Posterior cingulate gyrus (tissue), 11 donors: ENCODE results near the gene SRP68.

ENCODE experiments used
- DNase-seq, 10 donors: peaks; one replicate each; pipeline versions ENCODE4 v3.0.0 to v3.0.0-alpha.2; 2020 to 2021; ENCODE audit warnings: mixed read lengths in 3 of 10
- intact Hi-C: fragments of 100-400 bp; cut with DNase I; formaldehyde crosslinking; loops from one replicate; pipeline ENCODE4 v1.15.1; 2023

Gene SRP68

DNA sequence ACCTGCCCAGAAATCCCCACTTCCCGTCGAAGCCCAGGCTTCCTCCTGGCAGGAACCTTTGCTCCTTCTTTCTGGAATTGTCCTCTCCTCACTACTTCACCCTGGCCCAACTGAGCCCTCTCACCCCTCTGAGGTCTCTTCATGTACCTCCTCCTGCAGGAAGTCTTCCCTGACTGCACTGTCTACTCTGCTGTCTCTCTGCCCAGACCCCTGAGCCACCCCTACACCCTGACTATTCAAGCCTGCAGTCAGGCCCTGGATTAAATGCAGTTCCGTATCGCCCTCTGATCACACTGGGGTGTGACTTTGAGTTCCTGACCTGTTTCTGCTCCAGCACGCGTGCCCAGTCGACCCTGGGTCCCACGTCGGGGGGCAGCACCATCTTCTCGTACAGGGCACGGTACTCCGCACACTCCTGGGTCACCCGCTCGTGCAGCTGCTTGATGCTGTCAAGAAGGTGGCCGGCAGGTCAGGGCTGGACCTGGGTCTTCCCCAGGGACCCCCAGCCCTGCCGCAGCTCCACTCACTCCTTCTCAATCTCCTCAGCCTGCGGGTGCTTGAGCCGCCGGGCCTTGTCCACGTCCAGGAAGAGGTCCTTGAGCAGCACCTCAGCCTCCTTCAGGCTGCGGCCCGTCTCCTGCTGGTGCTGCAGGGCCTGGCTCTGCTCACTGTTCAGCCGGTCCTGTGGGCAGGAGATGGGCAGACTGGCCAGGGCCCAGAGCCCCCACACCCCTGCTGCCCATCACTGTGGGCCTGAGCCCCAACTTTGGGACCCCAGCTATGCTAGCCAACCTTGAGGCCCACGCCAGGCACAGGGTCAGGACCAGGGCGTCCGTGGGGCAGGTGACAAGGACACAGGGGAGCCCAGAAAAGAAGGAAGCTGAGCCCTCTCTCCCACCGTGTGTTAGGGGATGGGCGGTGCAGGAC lies 49.1 kb downstream of the SRP68 start:
- DNase-seq = peak in 1 of 10 donors; percentile 80
- intact Hi-C loops = no loop called here

- DNase-seq = peak in 1 of 10 donors; percentile 75
- intact Hi-C loops = no loop called here
Measured at GRCh38 chr17:76022285-76022684, 50.0 kb downstream of the SRP68 start.

GRCh38 chr17:76019833-76020467 lies 52.4 kb downstream of the SRP68 start:
- DNase-seq = no peak
- intact Hi-C loops = loop anchor here (10.0 kb wide), 1 partner anchor 255 kb away; no protein-coding TSS in a partner anchor

DNA sequence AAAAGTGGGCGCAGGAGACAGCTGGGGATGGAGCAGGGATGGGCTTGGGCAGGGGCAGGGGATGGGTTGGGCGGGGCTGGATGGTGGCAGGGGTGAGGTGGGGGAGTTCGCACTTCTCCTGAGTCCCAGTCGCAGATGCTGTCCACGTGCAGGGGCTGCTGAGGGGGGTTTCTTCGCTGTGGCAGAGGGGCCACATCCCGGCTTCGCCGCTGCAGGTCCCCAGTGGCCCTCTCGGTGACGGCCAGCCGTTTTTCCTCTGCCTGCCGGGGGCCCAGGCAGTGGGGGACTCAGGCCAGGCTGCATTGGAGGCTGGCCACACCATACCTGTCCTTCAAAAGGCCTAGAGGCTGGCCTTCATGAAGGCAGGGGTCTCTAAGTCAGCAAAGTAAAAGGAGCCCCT lies 53.5 kb downstream of the SRP68 start:
- intact Hi-C loops = loop anchor here (10.0 kb wide), 1 partner anchor 256 kb away; no protein-coding TSS in a partner anchor
- DNase-seq = no peak

DNA sequence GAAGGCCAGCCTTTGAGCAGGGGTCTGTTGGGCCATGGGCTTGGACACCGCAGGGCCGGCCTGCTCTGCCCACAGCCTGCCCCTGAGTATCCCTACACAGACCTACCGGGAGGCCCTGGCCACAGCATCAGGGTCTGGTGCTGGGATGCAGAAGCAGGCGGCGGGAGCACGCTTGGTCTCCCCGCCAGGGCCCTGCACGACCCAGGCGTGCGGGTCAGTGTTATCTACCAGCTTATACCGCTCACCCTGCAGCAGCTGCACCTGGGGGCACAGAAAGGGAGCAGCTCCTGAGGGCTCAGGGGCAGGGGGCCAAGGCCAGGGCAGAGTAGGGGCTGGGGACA lies 54.0 kb downstream of the SRP68 start:
- intact Hi-C loops = loop anchor here (10.0 kb wide), 1 partner anchor 256 kb away; no protein-coding TSS in a partner anchor
- DNase-seq = no peak

DNA sequence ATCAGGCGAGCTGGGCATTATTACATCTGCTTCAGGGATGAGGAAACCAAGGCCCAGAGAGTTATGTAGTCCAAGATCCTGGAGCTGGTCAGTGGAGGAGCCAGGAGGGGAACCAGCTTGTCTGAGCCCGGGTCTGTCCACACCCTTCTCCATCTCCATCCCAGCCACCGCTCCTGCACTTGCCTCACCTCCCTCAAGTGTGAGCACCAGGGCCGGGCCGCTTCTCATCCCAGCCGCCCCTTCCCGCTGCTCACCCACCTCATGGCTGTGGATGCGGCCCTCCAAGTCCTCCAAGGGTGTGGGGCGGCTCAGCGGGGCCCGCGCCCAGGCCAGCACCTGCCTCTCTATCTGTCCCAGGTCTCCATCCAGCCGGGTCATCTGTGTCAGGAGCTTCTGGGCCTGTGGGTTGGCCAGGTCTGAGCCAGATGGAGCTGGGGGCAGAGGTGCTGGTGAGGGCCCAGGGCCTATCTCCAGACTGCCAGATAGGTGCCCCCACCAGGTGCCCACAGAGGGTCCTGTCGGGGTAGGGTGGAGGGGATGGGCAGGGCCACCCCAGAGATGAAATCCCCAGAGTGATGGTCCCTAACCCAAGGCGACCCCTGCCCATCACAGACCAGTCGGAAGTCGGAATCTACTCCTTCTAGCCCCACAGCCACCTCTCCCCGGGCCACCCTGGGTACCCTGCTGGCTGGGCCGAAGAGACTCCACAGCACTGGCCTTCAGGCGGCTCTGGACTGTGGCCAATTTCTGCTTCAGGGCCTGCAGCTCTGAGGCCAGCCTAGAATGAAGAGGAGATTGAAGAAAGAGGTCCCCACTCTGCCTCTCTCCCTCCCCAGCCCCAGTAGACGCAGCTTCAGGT lies 54.6 kb downstream of the SRP68 start:
- intact Hi-C loops = loop anchor here (10.0 kb wide), 1 partner anchor 257 kb away; no protein-coding TSS in a partner anchor
- peak in 1 of 10 donors; percentile 76 for DNase-seq

DNA sequence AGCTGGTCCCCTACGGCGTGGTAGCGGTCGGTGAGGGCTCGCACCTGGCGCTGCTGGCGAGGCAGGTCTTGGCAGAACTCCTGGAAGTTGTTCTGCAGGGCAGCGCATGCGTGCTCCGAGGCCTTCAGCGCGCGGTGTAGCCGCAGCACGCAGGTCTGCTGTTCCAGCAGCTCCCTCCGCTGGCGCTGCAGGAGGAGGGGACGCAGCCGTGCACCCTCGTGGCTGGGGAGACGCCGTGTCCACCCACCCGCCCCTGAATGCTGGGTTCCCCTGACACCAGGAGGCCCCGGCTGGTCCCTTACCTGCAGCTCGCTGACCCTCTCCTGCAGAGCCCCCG lies 57.4 kb downstream of the SRP68 start:
- DNase-seq = peak in 1 of 10 donors; percentile 84
- intact Hi-C loops = loop anchor here (10.0 kb wide), 1 partner anchor 260 kb away; no protein-coding TSS in a partner anchor

DNA sequence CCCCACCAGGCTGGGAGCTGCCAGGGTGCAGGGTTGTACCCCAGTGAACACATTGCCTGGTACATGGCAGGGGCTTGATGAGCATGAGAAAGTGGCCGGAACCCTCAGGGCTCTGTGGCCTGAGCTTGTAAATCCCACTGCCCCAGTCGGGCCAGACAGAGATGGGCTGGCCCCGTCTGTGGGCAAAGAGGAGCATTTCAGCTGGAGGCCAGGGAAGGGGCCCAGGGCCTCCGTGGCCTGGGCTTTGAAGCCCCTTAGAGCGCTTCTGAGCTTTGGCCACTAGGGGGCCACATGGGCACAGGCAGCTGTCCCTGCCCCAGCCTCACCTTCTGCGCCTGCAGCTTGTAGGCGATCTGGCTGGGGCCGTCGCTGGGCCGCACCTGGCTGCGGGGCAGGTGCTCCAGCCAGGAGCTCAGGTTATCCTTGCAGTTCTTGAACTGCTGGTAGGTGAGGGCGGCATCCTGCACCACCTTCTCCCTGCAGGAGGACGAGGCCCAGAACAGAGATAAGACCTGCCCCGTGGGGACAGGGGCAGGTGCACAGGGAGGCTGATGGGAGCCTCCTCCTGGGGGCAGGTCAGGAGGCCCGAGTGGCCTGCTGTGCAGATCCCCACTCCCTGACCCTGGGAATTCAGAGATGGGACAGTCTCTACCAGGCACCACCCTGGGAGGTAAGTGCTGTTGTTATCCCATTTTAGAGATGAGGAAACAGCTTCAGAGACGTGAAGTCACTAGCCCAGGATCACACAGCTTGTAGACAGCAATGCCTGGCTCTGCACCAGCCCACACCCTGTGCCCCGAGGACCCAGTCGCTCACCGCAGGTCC lies 58.0 kb downstream of the SRP68 start:
- intact Hi-C loops = loop anchor here (10.0 kb wide), 1 partner anchor 260 kb away; no protein-coding TSS in a partner anchor
- DNase-seq = peak in 8 of 10 donors; percentile 51 to 94 (median 62)

GRCh38 chr17:76013377-76013932 lies 58.9 kb downstream of the SRP68 start:
- intact Hi-C loops = loop anchor here (10.0 kb wide), 1 partner anchor 261 kb away; no protein-coding TSS in a partner anchor
- DNase-seq = peak in 1 of 10 donors; percentile 74

GRCh38 chr17:76011951-76012350 lies 60.4 kb downstream of the SRP68 start:
- intact Hi-C loops = loop anchor here (10.0 kb wide), 1 partner anchor 263 kb away; no protein-coding TSS in a partner anchor
- DNase-seq = no peak

GRCh38 chr17:76009969-76010661 lies 62.2 kb downstream of the SRP68 start:
- peak in 1 of 10 donors; percentile 70 for DNase-seq
- intact Hi-C loops = loop anchor here (10.0 kb wide), 1 partner anchor 265 kb away; no protein-coding TSS in a partner anchor

DNA sequence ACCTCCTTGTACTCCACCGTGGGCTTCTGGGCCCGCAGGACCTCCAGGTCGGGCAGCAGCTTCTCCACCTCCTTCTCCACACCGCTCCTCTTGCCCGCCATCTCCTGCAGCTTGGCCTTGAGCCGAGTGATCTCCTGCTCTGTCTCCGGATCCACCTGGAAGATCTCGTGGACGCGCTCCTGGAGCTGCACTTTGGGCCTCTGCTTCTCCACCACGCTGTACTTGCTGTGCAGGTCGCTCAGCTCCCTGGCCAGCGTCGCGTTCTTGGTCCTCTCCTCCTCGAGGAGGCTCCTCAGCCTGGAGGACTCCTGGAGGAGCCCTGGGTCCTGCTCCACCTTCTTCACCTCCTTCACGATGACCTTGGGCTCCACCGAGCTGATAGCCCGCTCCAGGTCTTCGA lies 62.9 kb downstream of the SRP68 start:
- intact Hi-C loops = no loop called here
- DNase-seq = peak in 1 of 10 donors; percentile 70

DNA sequence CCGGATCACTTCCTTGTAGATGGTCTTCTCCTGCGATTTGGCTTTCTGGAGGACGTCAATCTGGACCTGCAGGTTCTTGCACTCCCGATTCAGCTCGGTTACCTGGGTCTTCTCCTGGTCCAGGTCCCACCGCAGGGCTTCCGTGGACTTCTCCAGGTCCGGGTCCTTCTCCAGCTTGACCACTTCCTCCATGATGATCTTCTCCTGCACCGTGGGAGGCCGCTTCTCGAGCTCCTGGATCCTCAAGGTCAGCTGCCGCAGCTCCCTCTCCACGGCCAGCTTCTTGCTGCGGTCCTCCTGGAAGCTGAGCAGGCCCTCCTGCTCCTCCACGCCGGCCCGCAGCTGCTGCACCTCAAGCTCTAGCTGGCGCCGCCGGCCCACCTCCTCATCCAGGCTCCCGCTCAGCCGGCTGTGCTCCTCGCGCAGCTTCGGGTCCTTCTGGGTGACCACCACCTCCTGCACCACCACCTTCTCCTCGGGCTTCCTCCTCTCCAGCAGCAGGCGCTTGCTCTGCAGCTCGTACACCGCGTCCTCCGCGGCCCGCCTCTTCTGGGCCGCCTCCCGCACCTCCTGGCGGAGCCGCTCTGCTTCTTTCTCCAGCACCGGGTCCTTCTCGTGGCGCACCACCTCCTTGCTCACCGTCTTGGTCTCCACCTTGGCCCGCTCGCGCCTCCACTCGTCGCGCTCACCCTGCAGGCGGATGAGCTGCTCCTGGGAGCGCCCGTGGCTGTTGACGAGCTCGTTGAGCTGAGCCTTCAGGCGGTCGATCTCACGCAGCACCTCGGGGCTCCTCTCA lies 63.5 kb downstream of the SRP68 start:
- DNase-seq = peak in 1 of 10 donors; percentile 84
- intact Hi-C loops = no loop called here

- peak in 1 of 10 donors; percentile 72 for DNase-seq
- intact Hi-C loops = no loop called here
Measured at GRCh38 chr17:76008208-76008607, 64.1 kb downstream of the SRP68 start.

- intact Hi-C loops = no loop called here
- DNase-seq = peak in 2 of 10 donors; percentile 78 to 79
Measured at GRCh38 chr17:76007850-76008165, 64.5 kb downstream of the SRP68 start.

DNA sequence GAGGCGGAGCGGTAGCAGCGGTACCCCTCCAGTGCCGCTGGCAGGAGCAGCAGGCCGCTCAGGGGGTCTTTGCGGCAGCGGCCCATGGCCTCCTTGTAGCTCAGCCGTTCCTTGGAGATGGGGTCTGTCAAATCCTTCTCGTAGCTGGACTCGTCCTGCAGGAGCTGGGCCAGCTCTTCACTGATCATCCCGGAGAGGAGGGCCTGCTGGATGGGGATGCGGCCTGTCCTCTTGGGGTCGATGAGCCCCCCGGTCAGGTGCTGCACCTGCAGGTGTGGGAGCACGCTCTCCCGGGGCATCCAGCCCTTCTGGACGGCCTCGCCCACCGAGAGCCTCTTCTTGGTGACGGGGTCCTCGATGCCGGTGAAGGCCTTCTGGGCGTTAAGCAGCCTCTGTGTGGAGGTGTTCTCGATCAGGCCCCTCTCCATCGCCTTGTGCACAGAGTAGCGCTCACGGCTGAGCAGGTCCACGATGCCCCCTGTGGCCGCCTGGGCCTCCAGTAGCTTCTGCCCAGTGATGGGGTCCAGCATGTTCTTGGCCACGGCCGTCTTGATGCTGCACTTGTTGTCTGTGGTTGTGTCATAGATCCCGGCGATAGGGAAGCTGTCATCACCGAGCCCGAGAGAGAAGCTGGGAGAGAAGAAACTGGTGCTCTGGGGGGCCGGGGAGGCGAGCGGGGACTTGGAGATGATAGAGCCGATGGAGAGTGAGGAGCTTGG lies 65.0 kb downstream of the SRP68 start:
- DNase-seq = peak in 1 of 10 donors; percentile 74
- intact Hi-C loops = no loop called here
